Right renal pelvis (tissue), 4 donors: ENCODE results near the gene KMT2B. TPM values are rescaled to one million over a fixed set of nuclear protein-coding genes. Genes with fewer than 3 reads are reported as not detected.

Source experiments
- DNase-seq, 4 donors: peaks; one replicate each; pipeline ENCODE4 v3.0.0-alpha.2; 2013; ENCODE audit warnings: low read depth in 4 of 4, low spot score in 3 of 4, missing footprints in 1 of 4
- polyA plus RNA-seq, 4 donors: library from polyadenylated mRNA; unstranded; fragments of 120-200 nt; gene quantifications; one replicate each; pipeline ENCODE4 v1.2.1, GENCODE V29; 2013; ENCODE audit not compliant: insufficient read length in 4 of 4

KMT2B gene
- polyA plus RNA-seq, 4 donors, result 28.1 to 36.6 (median 31.8) TPM

- no peak for DNase-seq
These were observed 58.4 kb downstream of the KMT2B start for GRCh38 chr19:35776102-35776788.

GRCh38 chr19:35777086-35777841, 59.5 kb downstream of the KMT2B start:
- DNase-seq, result no peak

GRCh38 chr19:35777961-35778360, 60.2 kb downstream of the KMT2B start:
- no peak for DNase-seq

- no peak for DNase-seq
These were observed 61.2 kb downstream of the KMT2B start for GRCh38 chr19:35779033-35779432.

- DNase-seq, result no peak
These were observed 62.3 kb downstream of the KMT2B start for GRCh38 chr19:35780058-35780457.

GRCh38 chr19:35780717-35781116, 62.9 kb downstream of the KMT2B start:
- no peak for DNase-seq

- DNase-seq, result no peak
These were observed 63.8 kb downstream of the KMT2B start for GRCh38 chr19:35781650-35782049.

GRCh38 chr19:35782589-35782988, 64.8 kb downstream of the KMT2B start:
- no peak for DNase-seq

- no peak for DNase-seq
These were observed 65.9 kb downstream of the KMT2B start for GRCh38 chr19:35783469-35784434.

GRCh38 chr19:35784503-35785338, 66.9 kb downstream of the KMT2B start:
- DNase-seq, result no peak

GRCh38 chr19:35785339-35785627, 67.5 kb downstream of the KMT2B start:
- no peak for DNase-seq

- no peak for DNase-seq
These were observed 68.7 kb downstream of the KMT2B start for GRCh38 chr19:35786299-35787160.

- no peak for DNase-seq
These were observed 69.5 kb downstream of the KMT2B start for GRCh38 chr19:35787227-35787799.

Other genes with a start within 250 kb of the KMT2B start
- gene KRTDAP, start 227.5 kb upstream of the KMT2B start, polyA plus RNA-seq, result under 1 TPM; 0.44 to 0.87 (median 0.63) TPM
- gene DMKN, start 204.4 kb upstream of the KMT2B start, polyA plus RNA-seq, result 10 to 100 TPM; 76.2 to 91.6 (median 82.7) TPM
- gene SBSN, start 189.7 kb upstream of the KMT2B start, polyA plus RNA-seq, result under 1 TPM in 2 of 4 donors, not detected in 2; 0.04 to 0.14 TPM
- not detected for gene GAPDHS, start 184.5 kb upstream of the KMT2B start, polyA plus RNA-seq
- gene TMEM147, start 172.4 kb upstream of the KMT2B start, polyA plus RNA-seq, result 100 to 1,000 TPM in 1 of 4 donors, 10 to 100 TPM in 3; 87.8 to 113 (median 90.9) TPM
- gene ATP4A, start 154.3 kb upstream of the KMT2B start, polyA plus RNA-seq, result under 1 TPM in 2 of 4 donors, not detected in 2; 0.05 to 0.10 TPM
- gene PMIS2, start 131.8 kb upstream of the KMT2B start, polyA plus RNA-seq, result not detected
- gene HAUS5, start 105.3 kb upstream of the KMT2B start, polyA plus RNA-seq, result 10 to 100 TPM; 26.6 to 28.5 (median 27.3) TPM
- gene RBM42, start 89.0 kb upstream of the KMT2B start, polyA plus RNA-seq, result 10 to 100 TPM; 57.9 to 94.9 (median 60.8) TPM
- 1 to 10 TPM; 1.6 to 3.1 (median 1.7) TPM for gene ETV2, start 76.3 kb upstream of the KMT2B start, polyA plus RNA-seq
- gene COX6B1, start 69.7 kb upstream of the KMT2B start, polyA plus RNA-seq, result 100 to 1,000 TPM; 306 to 370 (median 344) TPM
- gene UPK1A, start 51.5 kb upstream of the KMT2B start, polyA plus RNA-seq, result 10 to 100 TPM in 3 of 4 donors, 1 to 10 TPM in 1; 1.6 to 48.7 (median 31.6) TPM
- under 1 TPM in 3 of 4 donors, not detected in 1; 0.37 to 0.51 (median 0.42) TPM for gene ZBTB32, start 13.4 kb upstream of the KMT2B start, polyA plus RNA-seq
- 1 to 10 TPM; 2.1 to 4.0 (median 2.9) TPM for gene IGFLR1, start 24.4 kb downstream of the KMT2B start, polyA plus RNA-seq
- gene U2AF1L4, start 27.4 kb downstream of the KMT2B start, polyA plus RNA-seq, result 10 to 100 TPM; 15.6 to 19.8 (median 17.1) TPM
- gene PSENEN, start 27.6 kb downstream of the KMT2B start, polyA plus RNA-seq, result 10 to 100 TPM; 62.5 to 86.3 (median 68.7) TPM
- 10 to 100 TPM in 1 of 4 donors, 1 to 10 TPM in 3; 8.3 to 11.1 (median 9.4) TPM for gene LIN37, start 30.6 kb downstream of the KMT2B start, polyA plus RNA-seq
- gene HSPB6, start 39.0 kb downstream of the KMT2B start, polyA plus RNA-seq, result 10 to 100 TPM; 26.2 to 30.4 (median 27.8) TPM
- gene PROSER3, start 40.2 kb downstream of the KMT2B start, polyA plus RNA-seq, result 10 to 100 TPM; 14.8 to 20.4 (median 16.5) TPM
- 10 to 100 TPM; 21.1 to 33.2 (median 23.7) TPM for gene ARHGAP33, start 57.6 kb downstream of the KMT2B start, polyA plus RNA-seq
- 10 to 100 TPM; 24.6 to 48.0 (median 32.4) TPM for gene PRODH2, start 94.8 kb downstream of the KMT2B start, polyA plus RNA-seq
- 100 to 1,000 TPM; 133 to 187 (median 153) TPM for gene NPHS1, start 134.5 kb downstream of the KMT2B start, polyA plus RNA-seq
- 10 to 100 TPM; 10.1 to 14.6 (median 11.2) TPM for gene KIRREL2, start 138.9 kb downstream of the KMT2B start, polyA plus RNA-seq
- 10 to 100 TPM; 23.6 to 33.2 (median 27.2) TPM for gene APLP1, start 150.6 kb downstream of the KMT2B start, polyA plus RNA-seq
- gene NFKBID, start 182.5 kb downstream of the KMT2B start, polyA plus RNA-seq, result 1 to 10 TPM; 2.5 to 2.9 (median 2.6) TPM
- 1 to 10 TPM; 2.7 to 3.2 (median 2.9) TPM for gene HCST, start 184.5 kb downstream of the KMT2B start, polyA plus RNA-seq
- 10 to 100 TPM in 1 of 4 donors, 1 to 10 TPM in 3; 8.4 to 12.6 (median 8.8) TPM for gene TYROBP, start 190.3 kb downstream of the KMT2B start, polyA plus RNA-seq
- gene LRFN3, start 218.4 kb downstream of the KMT2B start, polyA plus RNA-seq, result 10 to 100 TPM; 10.7 to 16.9 (median 11.7) TPM